HepG2 (cell line): ENCODE data around the gene LEMD2. TPM values are rescaled to one million over a fixed set of nuclear protein-coding genes. Genes with fewer than 3 reads are reported as not detected.

ENCODE experiments used
- ATAC-seq: fragments of 200-7000 bp; cut with Tn5 transposase; 3 replicates; pipeline ENCODE4 v1.9.1; 2020; ENCODE audit warnings: mild to moderate bottlenecking, moderate library complexity
- BruUV-seq: library from RNA; stranded (reverse); fragments of 400-500 nt; replicated peaks from 2 replicates; lab custom pipeline; 2021; lab: Mats Ljungman, UMichigan
- CTCF ChIA-PET: fragments of 300-600 bp; formaldehyde crosslinking; extraction: SDS; loops from one replicate; lab custom pipeline; 2021; ENCODE audit warnings: low total read pairs, inconsistent platforms, low intra/inter-chr PET ratio; lab: Yijun Ruan, JAX
- POLR2A ChIA-PET: fragments of 350-600 bp; sonication (Branson Sonifier 250); formaldehyde crosslinking; loops from one replicate; lab custom pipeline; 2020; ENCODE audit warnings: antibody characterized with exemption, inconsistent platforms; lab: Yijun Ruan, JAX
- DNase-seq: peaks from one replicate; pipeline ENCODE4 v3.0.0-alpha.2; 2015; ENCODE audit warnings: low spot score
- FAIRE-seq: peaks from 3 replicates; lab custom pipeline; 2011; peaks lifted over from hg19 to GRCh38; lab: Jason Lieb, UNC
- H2AFZ ChIP-seq: one replicate; pipeline ENCODE4 v1.6.1; 2011; ENCODE audit warnings: low read length, inconsistent platforms
- H3K27ac ChIP-seq: fragments of 300-600 bp; 3 replicates; pipeline ENCODE4 v1.8.0; 2011; ENCODE audit warnings: mixed run types, mild to moderate bottlenecking, mixed read lengths, low read length, inconsistent platforms; ENCODE audit not compliant: insufficient read depth; ENCODE audit errors: extremely low read length
- H3K27me3 ChIP-seq, 2 experiments: fragments of 200-600 bp in 1 of 2; 2 replicates in 1 of 2; 3 replicates in 1 of 2; pipeline versions ENCODE4 v1.6.0 to v1.8.0; 2011; ENCODE audit warnings: low read length in 2 of 2, mild to moderate bottlenecking in 2 of 2, moderate library complexity in 2 of 2, inconsistent platforms in 1 of 2; ENCODE audit not compliant: insufficient read depth in 2 of 2, control insufficient read depth in 1 of 2
- H3K36me3 ChIP-seq, 2 experiments: fragments of 200-600 bp in 1 of 2; replicated peaks in 1 of 2; 2 replicates in 1 of 2; 3 replicates in 1 of 2; pipeline versions ENCODE4 v1.5.1 to v1.8.0; 2011; ENCODE audit warnings: low read length in 2 of 2, inconsistent platforms in 1 of 2; ENCODE audit not compliant: insufficient read depth in 2 of 2, control insufficient read depth in 1 of 2
- H3K4me1 ChIP-seq: 2 replicates; pipeline ENCODE4 v1.5.1; 2012; ENCODE audit warnings: low read length, inconsistent platforms; ENCODE audit not compliant: insufficient read depth
- H3K4me2 ChIP-seq: 2 replicates; pipeline ENCODE4 v1.6.0; 2011; ENCODE audit warnings: low read depth, low read length, inconsistent platforms
- H3K4me3 ChIP-seq, 3 experiments: fragments of 200-600 bp in 1 of 3; sonication (generic), shearing (Covaris generic) in 1 of 3; replicated peaks in 1 of 3; 2 replicates each; pipeline ENCODE4 v1.5.1; 2011 to 2016; ENCODE audit warnings: low read length in 3 of 3, inconsistent platforms in 2 of 3, low read depth in 2 of 3, mild to moderate bottlenecking in 2 of 3, control low read depth in 1 of 3, mixed read lengths in 1 of 3; ENCODE audit not compliant: insufficient read depth in 1 of 3
- H3K79me2 ChIP-seq: one replicate; pipeline ENCODE4 v1.6.1; 2011; ENCODE audit warnings: low read length, inconsistent platforms; ENCODE audit not compliant: insufficient read depth
- H3K9ac ChIP-seq: 2 replicates; pipeline ENCODE4 v1.6.0; 2011; ENCODE audit warnings: mild to moderate bottlenecking, low read depth, low read length, inconsistent platforms; ENCODE audit not compliant: insufficient read depth
- H3K9me3 ChIP-seq: 2 replicates; pipeline ENCODE4 v1.5.1; 2012; ENCODE audit warnings: mild to moderate bottlenecking, low read length
- H4K20me1 ChIP-seq: 2 replicates; pipeline ENCODE4 v1.6.0; 2011; ENCODE audit warnings: inconsistent platforms, mild to moderate bottlenecking, low read length, moderate library complexity; ENCODE audit not compliant: insufficient read depth
- HCFC1 ChIP-seq: fragments of 150-350 bp; IDR thresholded peaks from 2 replicates; pipeline ENCODE4 v1.6.1; 2014; ENCODE audit warnings: low read depth, low read length
- HINFP ChIP-seq: sonication (generic); formaldehyde crosslinking; IDR thresholded peaks from 2 replicates; pipeline ENCODE4 v1.4.0; 2020; ENCODE audit warnings: low read depth, mild to moderate bottlenecking, missing genetic modification reagents
- HMGA1 ChIP-seq: sonication (generic); formaldehyde crosslinking; conservative IDR thresholded peaks from 2 replicates; pipeline ENCODE4 v1.4.0; 2020; ENCODE audit warnings: missing genetic modification reagents
- HNF4G ChIP-seq, 2 experiments: sonication (generic) in 1 of 2; formaldehyde crosslinking in 1 of 2; IDR thresholded peaks; 2 replicates each; pipeline versions ENCODE4 v1.4.0 to v1.6.1; 2011 to 2020; ENCODE audit warnings: borderline replicate concordance in 2 of 2, low read depth in 2 of 2, mild to moderate bottlenecking in 2 of 2, low read length in 1 of 2, missing genetic modification reagents in 1 of 2, moderate library complexity in 1 of 2
- KDM4B ChIP-seq: sonication (generic); formaldehyde crosslinking; IDR thresholded peaks from 2 replicates; pipeline ENCODE4 v1.4.0; 2020; ENCODE audit warnings: missing genetic modification reagents
- NR1H2 ChIP-seq: sonication (generic); formaldehyde crosslinking; IDR thresholded peaks from 2 replicates; pipeline ENCODE4 v1.8.1; 2022; ENCODE audit warnings: low read depth, missing genetic modification reagents, borderline replicate concordance
- PAF1 ChIP-seq: IDR thresholded peaks from 2 replicates; pipeline ENCODE4 v1.6.1; 2016; ENCODE audit warnings: missing genetic modification reagents, missing compliant biosample characterization
- PBX3 ChIP-seq: sonication (generic); formaldehyde crosslinking; IDR thresholded peaks from 2 replicates; pipeline ENCODE4 v1.8.1; 2023; ENCODE audit warnings: missing genetic modification reagents, inconsistent platforms, borderline replicate concordance
- TRIM24 ChIP-seq: sonication (generic); formaldehyde crosslinking; IDR thresholded peaks from 2 replicates; pipeline ENCODE4 v1.8.0; 2022; ENCODE audit warnings: mild to moderate bottlenecking, missing genetic modification reagents
- ZFY ChIP-seq: sonication (generic); formaldehyde crosslinking; IDR thresholded peaks from 2 replicates; pipeline ENCODE4 v1.4.0; 2020; ENCODE audit warnings: missing genetic modification reagents
- ZNF10 ChIP-seq: sonication (generic); formaldehyde crosslinking; IDR thresholded peaks from 2 replicates; pipeline ENCODE4 v1.4.0; 2020; ENCODE audit warnings: mild to moderate bottlenecking, low read depth, missing genetic modification reagents, borderline replicate concordance
- ZNF101 ChIP-seq: sonication (generic); formaldehyde crosslinking; IDR thresholded peaks from 2 replicates; pipeline ENCODE4 v1.4.0; 2020; ENCODE audit warnings: mild to moderate bottlenecking, low read depth, missing genetic modification reagents, borderline replicate concordance
- ZNF749 ChIP-seq: sonication (generic); formaldehyde crosslinking; IDR thresholded peaks from 2 replicates; pipeline ENCODE4 v1.8.0; 2022; ENCODE audit warnings: mild to moderate bottlenecking, missing genetic modification reagents, moderate library complexity, borderline replicate concordance
- ZNF766 ChIP-seq: sonication (generic); formaldehyde crosslinking; IDR thresholded peaks from 2 replicates; pipeline ENCODE4 v1.5.0; 2020; ENCODE audit warnings: missing genetic modification reagents, borderline replicate concordance
- ZNF770 ChIP-seq: sonication (generic); formaldehyde crosslinking; IDR thresholded peaks from 2 replicates; pipeline ENCODE4 v1.5.0; 2020; ENCODE audit warnings: mild to moderate bottlenecking, missing genetic modification reagents
- ZNF777 ChIP-seq: sonication (generic); formaldehyde crosslinking; IDR thresholded peaks from 2 replicates; pipeline ENCODE4 v1.4.0; 2020; ENCODE audit warnings: missing genetic modification reagents
- ZNF788 ChIP-seq: sonication (generic); formaldehyde crosslinking; IDR thresholded peaks from 2 replicates; pipeline ENCODE4 v1.5.0; 2020; ENCODE audit warnings: mild to moderate bottlenecking, missing genetic modification reagents, borderline replicate concordance
- ZNF83 ChIP-seq: sonication (generic); formaldehyde crosslinking; IDR thresholded peaks from 2 replicates; pipeline ENCODE4 v1.4.0; 2020; ENCODE audit warnings: missing genetic modification reagents, mild to moderate bottlenecking, borderline replicate concordance
- WGBS: methylation state at CpG from one replicate; pipeline ENCODE4 v1.1.6; 2017; ENCODE audit warnings: low lambda C conversion rate; 5-methylcytosine and 5-hydroxymethylcytosine counted together
- in situ Hi-C: cut with HindIII; loops from 2 replicates; pipeline ENCODE4 v1.10.0; 2017; ENCODE audit warnings: low pct_unique_long_range_greater_than_20kb; ENCODE audit not compliant: extremely low pct_ligation_motif_present
- intact Hi-C: fragments of 100-400 bp; cut with micrococcal nuclease; formaldehyde crosslinking; loops from one replicate; pipeline ENCODE4 v1.10.0; 2022; ENCODE audit not compliant: unreplicated experiment
- polyA plus RNA-seq, 8 experiments: library from polyadenylated mRNA; depleted of rRNA in 3 of 8; stranded (reverse) in 7 of 8; unstranded in 1 of 8; fragments of >200 nt; fragmentation: Illumina TruSeq in 4 of 8; extraction: Trizol in 4 of 8; gene quantifications; 2 replicates each; pipeline versions ENCODE4 v1.2.1 to v1.2.3, GENCODE V29; 2011 to 2016; ENCODE audit warnings: low read depth in 4 of 8, missing spikeins in 1 of 8, mixed read lengths in 1 of 8; ENCODE audit not compliant: insufficient read depth in 1 of 8
- total RNA-seq, 5 experiments: library from RNA; depleted of rRNA; stranded (reverse); fragments of >200 nt; fragmentation: Illumina TruSeq; extraction: Trizol; gene quantifications; 2 replicates each; pipeline ENCODE4 v1.2.3, GENCODE V29; 2016; ENCODE audit warnings: low read depth in 1 of 5

The LEMD2 gene
- total and polyA plus RNA-seq, 2 of the 13 experiments (the other 11 are each of a cell fraction or from before 2014, with no cell fraction given): 45.2 to 62.9 TPM

GRCh38 chr6:33778444-33779121 lies 10.3 kb downstream of the LEMD2 start:
- DNase-seq (no peak), FAIRE-seq (no peak), ATAC-seq (no peak)
- 95% methylated on average over 10 of the region's 12 CpGs for WGBS
- intact Hi-C loops: no loop called here
- H3K27me3 ChIP-seq: no peaks in the 10 kb centered on the region
- no TSS peak for BruUV-seq
- no peaks in the 10 kb centered on the region for H3K79me2 ChIP-seq
- in situ Hi-C loops: no loop called here
- H3K9ac ChIP-seq: no peak overlapping the region
- no peak overlapping the region for H2AFZ ChIP-seq
- no peaks in the 10 kb centered on the region for H4K20me1 ChIP-seq
- H3K36me3 ChIP-seq: peaks cover 50 to 92% of the 10 kb centered on the region in 2 experiments
- H3K4me1 ChIP-seq: no peaks in the 10 kb centered on the region
- TF ChIP-seq HINFP (CRISPR knock-in tag) (no peak), PBX3 (CRISPR knock-in tag) (no peak), ZNF101 (CRISPR knock-in tag) (no peak), ZFY (CRISPR knock-in tag) (no peak), ZNF777 (no peak), PAF1 (CRISPR knock-in tag) (no peak), TRIM24 (CRISPR knock-in tag) (no peak), ZNF788 (CRISPR knock-in tag) (no peak), NR1H2 (no peak), ZNF83 (CRISPR knock-in tag) (no peak), ZNF770 (CRISPR knock-in tag) (no peak), ZNF10 (CRISPR knock-in tag) (no peak), ZNF766 (CRISPR knock-in tag) (no peak), KDM4B (CRISPR knock-in tag) (no peak), HCFC1 (no peak), HMGA1 (CRISPR knock-in tag) (no peak), HNF4G (IDR thresholded peaks at IDR 0.05; ENCODE audit: borderline replicate concordance, low read depth, low read length) (no peak), HNF4G (CRISPR knock-in tag; IDR thresholded peaks at IDR 0.05; ENCODE audit: borderline replicate concordance, low read depth) (no peak), ZNF749 (CRISPR knock-in tag) (no peak)
- no peaks in the 10 kb centered on the region for H3K9me3 ChIP-seq
- H3K4me2 ChIP-seq: no peak overlapping the region
- CTCF ChIA-PET: no interaction called here
- no peak overlapping the region for H3K27ac ChIP-seq
- H3K4me3 ChIP-seq: no peak overlapping the region
- POLR2A ChIA-PET: interaction anchor here (1.7 kb wide), 1 partner anchor 10 kb away, joined by 7 read pairs; the partner anchor contains the start of gene LEMD2
